Liver (tissue), 9 donors: ENCODE measurements around the gene BANK1. TPM values are rescaled to one million over a fixed set of nuclear protein-coding genes. Genes with fewer than 3 reads are reported as not detected.

ENCODE experiments used
- DNase-seq: peaks from one replicate; pipeline ENCODE4 v3.0.0-alpha.2; 2017; ENCODE audit warnings: low spot score
- H3K27ac ChIP-seq, 2 donors: one replicate each; pipeline ENCODE4 v1.7.0; 2013; ENCODE audit warnings: inconsistent platforms in 2 of 2, low read length in 2 of 2, control low read depth in 1 of 2, low read depth in 1 of 2, mild to moderate bottlenecking in 1 of 2
- H3K27me3 ChIP-seq, 4 donors: one replicate each; pipeline versions ENCODE4 v1.6.1 to v1.7.0; 2013; ENCODE audit warnings: low read length in 3 of 4, inconsistent platforms in 1 of 4, mild to moderate bottlenecking in 1 of 4, moderate library complexity in 1 of 4; ENCODE audit not compliant: control insufficient read depth in 4 of 4, insufficient read depth in 4 of 4
- H3K36me3 ChIP-seq, 4 donors: one replicate each; pipeline versions ENCODE4 v1.6.1 to v1.7.0; 2013; ENCODE audit warnings: low read length in 3 of 4, mild to moderate bottlenecking in 3 of 4, low read depth in 1 of 4, moderate library complexity in 1 of 4; ENCODE audit not compliant: control insufficient read depth in 4 of 4, insufficient read depth in 3 of 4
- H3K4me1 ChIP-seq, 4 donors: one replicate each; pipeline versions ENCODE4 v1.6.1 to v1.7.0; 2013; ENCODE audit warnings: low read length in 3 of 4, mild to moderate bottlenecking in 3 of 4, moderate library complexity in 1 of 4; ENCODE audit not compliant: control insufficient read depth in 4 of 4, insufficient read depth in 4 of 4
- H3K4me3 ChIP-seq, 3 donors: one replicate each; pipeline versions ENCODE4 v1.6.1 to v1.7.0; 2013; ENCODE audit warnings: low read length in 3 of 3, control low read depth in 1 of 3, low read depth in 1 of 3, mild to moderate bottlenecking in 1 of 3
- H3K9ac ChIP-seq, 2 donors: one replicate each; pipeline ENCODE4 v1.7.0; 2013; ENCODE audit warnings: low read length in 2 of 2, mild to moderate bottlenecking in 2 of 2, moderate library complexity in 2 of 2, control low read depth in 1 of 2, low read depth in 1 of 2
- H3K9me3 ChIP-seq, 4 donors: one replicate each; pipeline versions ENCODE4 v1.6.1 to v1.7.0; 2013; ENCODE audit warnings: low read length in 3 of 4; ENCODE audit not compliant: control insufficient read depth in 4 of 4
- ATF3 ChIP-seq: IDR thresholded peaks from 2 replicates; pipeline ENCODE4 v1.6.1; 2016; ENCODE audit warnings: antibody characterized with exemption
- CTCF ChIP-seq: fragments of 150-350 bp; IDR thresholded peaks from 2 replicates; pipeline ENCODE4 v1.5.1; 2017; ENCODE audit warnings: improper control_type of control experiment, low read depth, low read length; ENCODE audit not compliant: missing input control
- FOXA1 ChIP-seq: IDR thresholded peaks from 2 replicates; pipeline ENCODE4 v1.6.1; 2016; ENCODE audit warnings: antibody characterized with exemption
- HNF4A ChIP-seq, 2 donors: conservative IDR thresholded peaks; 2 replicates each; pipeline ENCODE4 v1.6.1; 2016; ENCODE audit warnings: antibody characterized with exemption in 2 of 2, mild to moderate bottlenecking in 2 of 2
- HNF4G ChIP-seq: IDR thresholded peaks from 2 replicates; pipeline ENCODE4 v1.6.1; 2016; ENCODE audit warnings: antibody characterized with exemption
- JUND ChIP-seq, 2 donors: IDR thresholded peaks; 2 replicates each; pipeline ENCODE4 v1.6.1; 2016; ENCODE audit warnings: antibody characterized with exemption in 2 of 2
- MAX ChIP-seq: IDR thresholded peaks from 2 replicates; pipeline ENCODE4 v1.6.1; 2016; ENCODE audit warnings: antibody characterized with exemption
- NR2F2 ChIP-seq: IDR thresholded peaks from 2 replicates; pipeline ENCODE4 v1.6.1; 2016; ENCODE audit warnings: antibody characterized with exemption
- RAD21 ChIP-seq, 2 donors: IDR thresholded peaks; 2 replicates each; pipeline ENCODE4 v1.6.1; 2016; ENCODE audit warnings: antibody characterized with exemption in 2 of 2, mild to moderate bottlenecking in 2 of 2
- RXRA ChIP-seq, 2 donors: IDR thresholded peaks; 2 replicates each; pipeline ENCODE4 v1.6.1; 2017 to 2018; ENCODE audit warnings: antibody characterized with exemption in 2 of 2, mild to moderate bottlenecking in 1 of 2
- SP1 ChIP-seq: IDR thresholded peaks from 2 replicates; pipeline ENCODE4 v1.6.1; 2018; ENCODE audit warnings: antibody characterized with exemption, mild to moderate bottlenecking
- TAF1 ChIP-seq: conservative IDR thresholded peaks from 2 replicates; pipeline ENCODE4 v1.6.1; 2016; ENCODE audit warnings: antibody characterized with exemption, mild to moderate bottlenecking
- YY1 ChIP-seq: IDR thresholded peaks from 2 replicates; pipeline ENCODE4 v1.6.1; 2016; ENCODE audit warnings: antibody characterized with exemption, mild to moderate bottlenecking
- ZBTB33 ChIP-seq: IDR thresholded peaks from 2 replicates; pipeline ENCODE4 v1.6.1; 2016; ENCODE audit warnings: antibody characterized with exemption
- WGBS: extraction: QIAGEN DNeasy Blood & Tissue Kit; methylation state at CpG from one replicate; pipeline ENCODE4 v1.1.7; 2013; 5-methylcytosine and 5-hydroxymethylcytosine counted together
- polyA plus RNA-seq, 2 donors: library from polyadenylated mRNA; stranded (reverse) in 1 of 2; unstranded in 1 of 2; fragments of 200-250 nt in 1 of 2; fragments of >200 nt in 1 of 2; fragmentation: Nextera tagmentation in 1 of 2; extraction: Ambion mirVana in 1 of 2; gene quantifications; one replicate each; pipeline versions ENCODE4 v1.2.1 to v1.2.3, GENCODE V29; 2013 to 2015
- total RNA-seq, 2 donors: library from RNA; depleted of rRNA; stranded (reverse); fragments of >200 nt; gene quantifications; one replicate each; pipeline ENCODE4 v1.2.3, GENCODE V29; 2014
- donor health status: healthy.
- donor health status: healthy.
- donor health status: healthy.
- donor health status: healthy.
- donor health status: healthy.

BANK1 gene
- total and polyA plus RNA-seq, 4 donors = 0.06 to 1.7 (median 0.35) TPM

- 88% methylated on average over 1 of the region's 1 CpG for WGBS
These were observed 13.1 kb upstream of the BANK1 start for GRCh38 chr4:101777431-101777830.

GRCh38 chr4:101780284-101780683, 10.2 kb upstream of the BANK1 start:
- 84% methylated on average over 5 of the region's 5 CpGs for WGBS
- no peak overlapping the region for H3K27ac ChIP-seq
- no peak for DNase-seq
- no peak overlapping the region for H3K9ac ChIP-seq
- H3K9me3 ChIP-seq = no peaks in the 10 kb centered on the region
- H3K27me3 ChIP-seq = peaks cover 0 to 3% (median 0%) of the 10 kb centered on the region in 4 donors
- no peaks in the 10 kb centered on the region for H3K36me3 ChIP-seq
- H3K4me1 ChIP-seq = no peaks in the 10 kb centered on the region
- H3K4me3 ChIP-seq = no peak overlapping the region
- TF ChIP-seq FOXA1 (no peak), CTCF (no peak), ATF3 (no peak), YY1 (no peak), RAD21 (IDR thresholded peaks at IDR 0.05) (no peak), ZBTB33 (no peak), SP1 (no peak), TAF1 (no peak), MAX (no peak)

More at GRCh38 chr4:101777431-101777830, 13.1 kb upstream of the BANK1 start:
- H3K9ac ChIP-seq = no peak overlapping the region
- H3K4me3 ChIP-seq = no peak overlapping the region
- no peaks in the 10 kb centered on the region for H3K36me3 ChIP-seq
- no peak for TF ChIP-seq SP1
- no peak for TF ChIP-seq ATF3
- no peak for TF ChIP-seq FOXA1
- no peak for TF ChIP-seq YY1
- TF ChIP-seq NR2F2 = no peak
- TF ChIP-seq ZBTB33 = no peak
- no peak for TF ChIP-seq CTCF
- TF ChIP-seq HNF4A (conservative IDR thresholded peaks at IDR 0.05) = no peak
- TF ChIP-seq RAD21 (IDR thresholded peaks at IDR 0.05) = no peak
- no peak for TF ChIP-seq JUND (IDR thresholded peaks at IDR 0.05)
- no peak for TF ChIP-seq RXRA (IDR thresholded peaks at IDR 0.05)
- TF ChIP-seq HNF4G = no peak
- TF ChIP-seq MAX = no peak
- no peaks in the 10 kb centered on the region for H3K4me1 ChIP-seq
- H3K27me3 ChIP-seq = peaks cover 0 to 3% (median 0%) of the 10 kb centered on the region in 4 donors
- no peaks in the 10 kb centered on the region for H3K9me3 ChIP-seq
- no peak overlapping the region for H3K27ac ChIP-seq
- no peak for DNase-seq
